Endothelial cell of umbilical vein (primary cell): Measurements from ENCODE around the gene GDPD4.

Experiments used
- EZH2 ChIP-seq: IDR thresholded peaks from 2 replicates; pipeline ENCODE4 v1.6.1; 2012; ENCODE audit warnings: borderline replicate concordance, low read depth, mild to moderate bottlenecking, moderate library complexity, low read length, inconsistent platforms; ENCODE audit not compliant: severe bottlenecking
- POLR2A ChIP-seq: IDR thresholded peaks from 2 replicates; pipeline ENCODE4 v1.6.1; 2012; ENCODE audit warnings: low read depth, mild to moderate bottlenecking, control low read depth, low read length

DNA sequence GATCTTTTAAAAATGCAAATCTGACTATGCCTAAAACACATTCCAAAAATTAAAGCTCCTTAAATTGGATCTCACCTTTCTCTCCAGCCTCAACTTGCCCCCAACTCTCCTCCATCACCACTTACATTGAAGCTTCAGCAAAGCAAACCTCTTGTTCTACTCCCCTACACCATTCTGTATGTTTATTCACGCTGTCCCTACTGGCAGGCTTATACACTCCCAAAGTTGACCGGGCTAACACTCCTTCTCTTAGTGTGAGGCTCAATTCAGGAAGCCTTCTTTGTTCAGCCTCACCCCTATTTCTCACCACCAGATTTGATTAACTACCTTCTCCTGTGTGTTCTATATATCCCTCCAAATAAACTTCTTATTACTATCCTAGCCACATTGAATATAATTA lies 1.8 kb upstream of the GDPD4 start:
- TF ChIP-seq EZH2: no peak
- TF ChIP-seq POLR2A: no peak
